AG04449 (cell line): ENCODE results near the gene WDR83.

Experiments used
- CTCF ChIA-PET: fragments of 350-600 bp; formaldehyde crosslinking; extraction: SDS; loops from one replicate; lab custom pipeline; 2021; ENCODE audit warnings: antibody characterized with exemption; lab: Yijun Ruan, JAX
- POLR2A ChIA-PET: fragments of 400-600, 350-600 bp; formaldehyde crosslinking; extraction: SDS; loops from one replicate; lab custom pipeline; 2020; ENCODE audit warnings: antibody characterized with exemption, inconsistent platforms; lab: Yijun Ruan, JAX
- DNase-seq: peaks from one replicate; pipeline ENCODE4 v3.0.0-alpha.2; 2010; ENCODE audit warnings: low read depth, low spot score
- H3K4me3 ChIP-seq: 2 replicates; pipeline ENCODE4 v1.5.1; 2011; ENCODE audit warnings: low read depth, mild to moderate bottlenecking, control low read depth, low read length
- TF ChIP-seq, protein P1 (sequence below): IDR thresholded peaks from one replicate; pipeline ENCODE4 v1.5.1; 2011; ENCODE audit warnings: mild to moderate bottlenecking, moderate library complexity, low read length, control low read depth, inconsistent platforms; ENCODE audit not compliant: insufficient read depth; ENCODE audit errors: missing control alignments

WDR83 gene

DNA sequence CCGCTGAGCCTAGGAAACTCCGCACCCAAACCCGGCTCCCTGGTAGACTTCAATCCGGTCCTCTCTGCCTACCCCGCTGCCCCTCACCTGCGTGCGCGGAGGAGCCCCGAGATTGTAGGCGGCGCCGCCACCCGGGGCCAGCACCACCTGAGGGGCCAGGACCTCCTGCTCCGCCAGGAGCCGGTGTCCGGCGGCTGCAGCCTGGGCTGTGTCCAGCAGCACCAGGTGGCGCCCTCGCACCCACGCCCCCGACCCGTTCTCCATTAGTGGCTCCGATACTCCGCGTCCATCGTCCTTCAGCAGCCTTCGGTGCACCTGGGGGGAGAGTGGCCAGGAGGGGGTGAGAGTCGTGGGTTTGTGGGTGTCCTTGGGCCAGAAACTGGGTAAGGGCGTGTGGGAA is 18.5 kb upstream of the WDR83 start:
- ChIA-PET CTCF (interaction anchor here (1.2 to 1.5 kb wide), 2 partner anchors 84 to 588 kb away, joined by 3 to 4 read pairs; no protein-coding TSS in a partner anchor), POLR2A (no interaction called here)
- H3K4me3 ChIP-seq = no peak overlapping the region
- TF ChIP-seq, protein P1, sequence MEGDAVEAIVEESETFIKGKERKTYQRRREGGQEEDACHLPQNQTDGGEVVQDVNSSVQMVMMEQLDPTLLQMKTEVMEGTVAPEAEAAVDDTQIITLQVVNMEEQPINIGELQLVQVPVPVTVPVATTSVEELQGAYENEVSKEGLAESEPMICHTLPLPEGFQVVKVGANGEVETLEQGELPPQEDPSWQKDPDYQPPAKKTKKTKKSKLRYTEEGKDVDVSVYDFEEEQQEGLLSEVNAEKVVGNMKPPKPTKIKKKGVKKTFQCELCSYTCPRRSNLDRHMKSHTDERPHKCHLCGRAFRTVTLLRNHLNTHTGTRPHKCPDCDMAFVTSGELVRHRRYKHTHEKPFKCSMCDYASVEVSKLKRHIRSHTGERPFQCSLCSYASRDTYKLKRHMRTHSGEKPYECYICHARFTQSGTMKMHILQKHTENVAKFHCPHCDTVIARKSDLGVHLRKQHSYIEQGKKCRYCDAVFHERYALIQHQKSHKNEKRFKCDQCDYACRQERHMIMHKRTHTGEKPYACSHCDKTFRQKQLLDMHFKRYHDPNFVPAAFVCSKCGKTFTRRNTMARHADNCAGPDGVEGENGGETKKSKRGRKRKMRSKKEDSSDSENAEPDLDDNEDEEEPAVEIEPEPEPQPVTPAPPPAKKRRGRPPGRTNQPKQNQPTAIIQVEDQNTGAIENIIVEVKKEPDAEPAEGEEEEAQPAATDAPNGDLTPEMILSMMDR = peak; percentile 28
- DNase-seq = no peak

DNA sequence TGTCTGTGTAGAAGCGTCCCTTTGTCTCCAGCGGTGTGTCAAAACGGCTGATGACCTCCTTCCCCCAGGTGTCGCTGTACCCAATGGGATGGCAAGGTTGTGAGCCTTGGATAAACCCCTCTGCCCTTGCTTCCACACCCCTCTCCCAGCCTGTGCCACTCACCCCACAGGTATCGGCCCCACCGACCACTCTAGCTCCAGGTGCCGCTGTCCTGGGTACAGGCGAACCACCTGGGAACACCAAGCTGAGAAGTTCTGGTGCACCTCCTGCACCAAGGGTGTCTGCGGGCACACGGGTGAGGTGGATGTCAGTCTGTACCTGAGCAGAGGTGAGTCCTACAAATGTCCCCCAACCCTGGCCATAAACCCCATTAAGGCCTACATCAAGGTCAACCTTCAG is 16.7 kb upstream of the WDR83 start:
- POLR2A ChIA-PET = no interaction called here
- TF ChIP-seq, protein P1 = no peak
- no peak overlapping the region for H3K4me3 ChIP-seq
- CTCF ChIA-PET = interaction anchor here (1.4 to 1.5 kb wide), 2 partner anchors 10 to 86 kb away, joined by 4 to 8 read pairs; no protein-coding TSS in a partner anchor
- DNase-seq = no peak

DNA sequence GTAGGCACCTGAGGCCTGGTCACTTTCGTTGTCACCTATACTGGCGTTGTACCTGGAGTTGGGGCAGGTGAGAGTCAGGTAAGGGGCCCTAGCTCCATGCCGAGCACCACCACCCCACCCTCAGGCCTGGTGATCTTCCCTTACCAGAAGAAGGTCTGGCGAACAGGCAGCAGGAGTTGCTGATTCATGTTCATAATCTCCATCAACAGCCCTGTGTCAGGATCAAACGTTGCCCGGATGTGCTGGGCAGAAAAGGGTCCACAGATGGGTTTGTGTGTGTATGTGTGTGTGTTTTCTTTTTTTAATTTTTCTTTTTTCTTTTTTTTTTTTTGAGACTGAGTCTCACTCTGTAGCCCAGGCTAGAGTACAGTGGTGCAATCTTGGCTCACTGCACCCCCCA is 14.4 kb upstream of the WDR83 start:
- CTCF ChIA-PET = no interaction called here
- no peak for DNase-seq
- TF ChIP-seq, protein P1 = no peak
- POLR2A ChIA-PET = no interaction called here
- H3K4me3 ChIP-seq = no peak overlapping the region

DNA sequence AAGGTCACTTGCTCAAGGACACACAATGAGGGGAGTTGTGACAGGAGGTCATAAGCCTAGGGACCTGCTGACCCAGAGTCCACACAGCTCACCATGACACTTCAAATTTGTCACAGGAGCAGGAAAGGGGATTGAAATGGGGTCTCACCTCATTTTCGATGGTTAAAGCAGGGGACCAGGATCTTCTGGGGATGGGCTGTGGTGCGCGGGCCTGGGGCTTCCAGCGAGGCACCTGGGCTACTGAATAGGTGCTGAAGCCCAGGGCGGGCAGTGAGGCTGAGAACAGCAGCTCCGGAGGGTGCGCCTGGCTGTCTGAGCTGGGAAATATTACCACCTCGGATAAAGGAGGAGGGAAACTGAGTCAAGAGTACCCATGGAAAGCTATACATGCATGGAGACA is 11.1 kb upstream of the WDR83 start:
- POLR2A ChIA-PET = no interaction called here
- CTCF ChIA-PET = interaction anchor here (1.2 to 1.5 kb wide), 2 partner anchors 16 kb away, joined by 3 to 6 read pairs; no protein-coding TSS in a partner anchor
- TF ChIP-seq, protein P1 = no peak
- no peak overlapping the region for H3K4me3 ChIP-seq
- no peak for DNase-seq

DNA sequence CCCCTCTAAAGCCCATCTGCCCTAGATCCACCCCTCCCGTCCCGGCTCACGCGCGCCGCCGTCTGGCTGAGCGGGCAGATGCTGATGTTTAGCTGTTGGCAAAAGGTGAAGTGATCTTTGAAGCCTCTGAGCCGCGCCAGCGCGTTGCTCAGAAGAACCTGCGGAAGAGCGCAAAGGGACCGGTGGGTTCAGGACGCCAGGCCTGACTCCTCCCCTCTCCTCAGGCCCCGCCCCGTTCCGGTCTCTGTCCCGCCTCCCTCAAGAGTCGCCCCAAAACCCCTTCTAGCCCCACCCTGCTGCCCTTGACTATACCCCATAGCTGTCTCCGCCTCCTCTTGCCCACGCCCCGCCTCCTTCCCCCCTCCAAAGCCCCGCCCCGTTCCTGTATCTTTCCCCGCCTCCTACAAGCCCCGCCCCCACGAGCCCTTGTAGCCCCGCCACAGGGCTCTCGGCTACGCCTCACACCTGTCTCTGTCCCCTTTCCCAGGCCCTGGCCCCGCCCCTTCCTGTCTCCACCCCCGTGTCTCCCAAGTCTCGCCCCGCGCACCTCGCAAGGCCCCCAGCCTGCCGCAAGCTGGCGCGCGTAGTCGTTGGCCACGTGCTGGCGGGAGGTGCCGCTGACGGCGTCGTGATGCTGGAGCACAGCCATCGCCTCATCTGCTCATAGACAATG is 9.6 kb upstream of the WDR83 start:
- POLR2A ChIA-PET = no interaction called here
- TF ChIP-seq, protein P1 = no peak
- CTCF ChIA-PET = interaction anchor here (1.2 kb wide), 1 partner anchor 20 kb away, joined by 4 read pairs; no protein-coding TSS in a partner anchor
- H3K4me3 ChIP-seq = no peak overlapping the region
- DNase-seq = no peak

DNA sequence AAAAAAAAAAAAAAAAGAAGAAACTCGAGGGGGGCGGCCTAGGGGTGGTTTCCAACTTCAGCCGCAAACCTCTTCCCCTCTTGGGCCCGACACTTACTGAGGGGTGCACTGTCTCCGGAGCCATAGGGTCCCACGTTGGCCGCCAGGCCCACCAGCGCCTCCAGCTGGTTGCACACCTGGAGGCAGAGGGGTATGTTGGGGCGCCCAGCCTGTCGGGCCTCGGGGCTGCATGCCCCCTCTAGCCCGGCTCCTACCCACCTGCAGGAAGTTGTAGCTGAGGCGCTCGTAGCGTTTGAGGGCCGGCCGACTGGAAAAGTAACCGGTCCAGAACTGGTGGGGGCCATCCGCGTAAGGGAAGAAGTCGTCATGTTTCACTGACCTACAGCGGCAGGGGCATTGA is 8.6 kb upstream of the WDR83 start:
- POLR2A ChIA-PET = no interaction called here
- CTCF ChIA-PET = interaction anchor here (1.2 to 1.6 kb wide), 2 partner anchors 19 to 94 kb away, joined by 4 to 8 read pairs; no protein-coding TSS in a partner anchor
- TF ChIP-seq, protein P1 = no peak
- no peak for DNase-seq
- H3K4me3 ChIP-seq = no peak overlapping the region
